HepG2 (cell line): Measurements from ENCODE around the gene PCDH12. TPM values are rescaled to one million over a fixed set of nuclear protein-coding genes. Genes with fewer than 3 reads are reported as not detected.
A peak's percentile ranks its signal among the peaks of the same experiment; 100 is the strongest.

Source experiments
- CERS6 ChIP-seq: sonication (generic); formaldehyde crosslinking; IDR thresholded peaks from 2 replicates; pipeline ENCODE4 v1.5.0; 2020; ENCODE audit warnings: missing genetic modification reagents
- EP300 ChIP-seq, 3 experiments: sonication (generic) in 1 of 3; formaldehyde crosslinking in 1 of 3; IDR thresholded peaks; 2 replicates each; pipeline versions ENCODE4 v1.5.1 to v1.6.1; 2011 to 2020; ENCODE audit warnings: low read depth in 2 of 3, low read length in 2 of 3, borderline replicate concordance in 1 of 3, improper control_type of control experiment in 1 of 3, mild to moderate bottlenecking in 1 of 3, missing genetic modification reagents in 1 of 3, moderate library complexity in 1 of 3
- GLI4 ChIP-seq: sonication (generic); formaldehyde crosslinking; IDR thresholded peaks from 2 replicates; pipeline ENCODE4 v1.5.1; 2020; ENCODE audit warnings: missing genetic modification reagents, mild to moderate bottlenecking, moderate library complexity, borderline replicate concordance
- GPBP1L1 ChIP-seq: sonication (generic); formaldehyde crosslinking; IDR thresholded peaks from 2 replicates; pipeline ENCODE4 v1.5.0; 2020; ENCODE audit warnings: mild to moderate bottlenecking, missing genetic modification reagents
- JDP2 ChIP-seq: sonication (generic); formaldehyde crosslinking; IDR thresholded peaks from 2 replicates; pipeline ENCODE4 v1.8.1; 2022; ENCODE audit warnings: missing genetic modification reagents, borderline replicate concordance
- KDM2A ChIP-seq: sonication (generic); formaldehyde crosslinking; IDR thresholded peaks from 2 replicates; pipeline ENCODE4 v1.4.0; 2020; ENCODE audit warnings: low read depth, missing genetic modification reagents, borderline replicate concordance
- KLF12 ChIP-seq: sonication (generic); formaldehyde crosslinking; IDR thresholded peaks from 2 replicates; pipeline ENCODE4 v1.4.0; 2020; ENCODE audit warnings: missing genetic modification reagents, borderline replicate concordance
- PHF8 ChIP-seq: sonication (generic); formaldehyde crosslinking; IDR thresholded peaks from 2 replicates; pipeline ENCODE4 v1.5.0; 2020; ENCODE audit warnings: missing genetic modification reagents
- SMAD9 ChIP-seq: sonication (generic); formaldehyde crosslinking; IDR thresholded peaks from 2 replicates; pipeline ENCODE4 v1.5.1; 2020; ENCODE audit warnings: mild to moderate bottlenecking, missing genetic modification reagents
- SMARCC2 ChIP-seq: fragments of 450-650 bp; IDR thresholded peaks from 2 replicates; pipeline ENCODE4 v1.6.1; 2017; ENCODE audit warnings: antibody characterized with exemption, mild to moderate bottlenecking
- SOX6 ChIP-seq, 2 experiments: fragments of 450-650 bp in 1 of 2; sonication (generic) in 1 of 2; formaldehyde crosslinking in 1 of 2; IDR thresholded peaks; 2 replicates each; pipeline versions ENCODE4 v1.4.0 to v1.6.1; 2017 to 2020; ENCODE audit warnings: antibody characterized with exemption in 1 of 2, mild to moderate bottlenecking in 1 of 2, missing genetic modification reagents in 1 of 2
- SPEN ChIP-seq: sonication (generic); formaldehyde crosslinking; IDR thresholded peaks from 2 replicates; pipeline ENCODE4 v1.5.1; 2020; ENCODE audit warnings: low read depth, mild to moderate bottlenecking, missing genetic modification reagents
- STAG1 ChIP-seq: sonication (generic); formaldehyde crosslinking; IDR thresholded peaks from 2 replicates; pipeline ENCODE4 v1.4.0; 2020; ENCODE audit warnings: missing genetic modification reagents
- TARDBP ChIP-seq: sonication (generic); formaldehyde crosslinking; IDR thresholded peaks from 2 replicates; pipeline ENCODE4 v1.8.0; 2022; ENCODE audit warnings: mild to moderate bottlenecking, missing genetic modification reagents
- YY1 ChIP-seq: IDR thresholded peaks from 2 replicates; pipeline ENCODE4 v1.6.1; 2011; ENCODE audit warnings: low read length, low read depth, moderate library complexity, mild to moderate bottlenecking; ENCODE audit not compliant: insufficient read depth, insufficient replicate concordance
- ZBTB38 ChIP-seq: sonication (generic); formaldehyde crosslinking; IDR thresholded peaks from 2 replicates; pipeline ENCODE4 v1.5.1; 2020; ENCODE audit warnings: mild to moderate bottlenecking, missing genetic modification reagents
- ZC3H4 ChIP-seq: sonication (generic); formaldehyde crosslinking; IDR thresholded peaks from 2 replicates; pipeline ENCODE4 v1.4.0; 2020; ENCODE audit warnings: missing genetic modification reagents, borderline replicate concordance
- ZIK1 ChIP-seq: sonication (generic); formaldehyde crosslinking; IDR thresholded peaks from 2 replicates; pipeline ENCODE4 v1.5.0; 2020; ENCODE audit warnings: mild to moderate bottlenecking, low read depth, missing genetic modification reagents, borderline replicate concordance
- ZNF225 ChIP-seq: sonication (generic); formaldehyde crosslinking; IDR thresholded peaks from 2 replicates; pipeline ENCODE4 v1.4.0; 2020; ENCODE audit warnings: mild to moderate bottlenecking, missing genetic modification reagents
- ZNF784 ChIP-seq: sonication (generic); formaldehyde crosslinking; IDR thresholded peaks from 2 replicates; pipeline ENCODE4 v1.5.1; 2020; ENCODE audit warnings: missing genetic modification reagents, mild to moderate bottlenecking, borderline replicate concordance
- ZNF790 ChIP-seq: sonication (generic); formaldehyde crosslinking; IDR thresholded peaks from 2 replicates; pipeline ENCODE4 v1.8.0; 2022; ENCODE audit warnings: missing genetic modification reagents, mild to moderate bottlenecking, borderline replicate concordance
- ZZZ3 ChIP-seq: sonication (generic); formaldehyde crosslinking; IDR thresholded peaks from 2 replicates; pipeline ENCODE4 v1.4.0; 2020; ENCODE audit warnings: missing genetic modification reagents, mild to moderate bottlenecking, borderline replicate concordance
- polyA plus RNA-seq, 8 experiments: library from polyadenylated mRNA; depleted of rRNA in 3 of 8; stranded (reverse) in 7 of 8; unstranded in 1 of 8; fragments of >200 nt; fragmentation: Illumina TruSeq in 4 of 8; extraction: Trizol in 4 of 8; gene quantifications; 2 replicates each; pipeline versions ENCODE4 v1.2.1 to v1.2.3, GENCODE V29; 2011 to 2016; ENCODE audit warnings: low read depth in 4 of 8, missing spikeins in 1 of 8, mixed read lengths in 1 of 8; ENCODE audit not compliant: insufficient read depth in 1 of 8
- total RNA-seq, 5 experiments: library from RNA; depleted of rRNA; stranded (reverse); fragments of >200 nt; fragmentation: Illumina TruSeq; extraction: Trizol; gene quantifications; 2 replicates each; pipeline ENCODE4 v1.2.3, GENCODE V29; 2016; ENCODE audit warnings: low read depth in 1 of 5
- TF ChIP-seq, protein P1 (sequence below): sonication (generic); formaldehyde crosslinking; IDR thresholded peaks from 2 replicates; pipeline ENCODE4 v1.5.1; 2020; ENCODE audit warnings: mild to moderate bottlenecking, missing genetic modification reagents, moderate library complexity
- TF ChIP-seq, protein P2 (sequence below): IDR thresholded peaks from 2 replicates; pipeline ENCODE4 v1.6.1; 2016; ENCODE audit warnings: control low read depth

PCDH12 gene
- total and polyA plus RNA-seq, 2 of the 13 experiments (the other 11 are each of a cell fraction or from before 2014, with no cell fraction given) = not detected

DNA sequence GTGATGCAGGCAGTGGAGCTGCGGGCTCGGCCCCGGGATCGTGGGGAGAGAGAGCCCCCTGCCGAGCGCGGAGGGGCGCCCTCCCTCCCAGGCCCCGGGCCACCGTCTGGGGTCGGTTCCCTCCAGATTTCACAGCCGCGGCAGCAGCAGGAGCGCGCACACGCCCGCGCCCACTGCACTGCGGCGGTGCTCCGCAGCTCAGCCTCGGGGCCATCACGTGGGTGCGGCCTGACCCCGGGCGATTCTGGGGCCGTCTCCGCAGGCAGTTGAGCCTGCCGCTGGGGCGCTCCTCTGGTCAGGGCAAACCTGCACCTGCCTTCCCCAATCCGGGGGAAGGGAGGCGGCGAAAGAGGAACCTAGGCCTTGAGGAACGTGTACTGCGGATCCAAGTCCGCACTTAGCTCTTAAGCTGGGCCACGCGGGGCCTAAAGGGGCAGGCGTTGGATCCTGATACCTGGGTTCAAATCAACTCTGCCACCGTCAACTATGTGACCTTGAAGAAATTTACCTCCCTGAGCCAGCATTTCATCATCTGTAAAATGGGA is 43.7 kb downstream of the PCDH12 start (continued):
- TF ChIP-seq CERS6 (CRISPR knock-in tag) (no peak), ZNF784 (no peak), GPBP1L1 (CRISPR knock-in tag) (no peak), ZC3H4 (CRISPR knock-in tag) (no peak), KLF12 (CRISPR knock-in tag) (no peak), ZIK1 (CRISPR knock-in tag) (0 out of 2 replicates have a peak, but pooled peaks have one; percentile 45), SMAD9 (CRISPR knock-in tag) (no peak), TARDBP (CRISPR knock-in tag) (no peak), PHF8 (CRISPR knock-in tag) (no peak), ZBTB38 (CRISPR knock-in tag) (0 out of 2 replicates have a peak, but pooled peaks have one; percentile 29), ZZZ3 (CRISPR knock-in tag) (no peak; the same call in 1 of the 2 replicates), SPEN (CRISPR knock-in tag) (no peak), STAG1 (peak; percentile 62), SMARCC2 (no peak), ZNF790 (CRISPR knock-in tag) (no peak), YY1 (no peak), EP300 (IDR thresholded peaks at IDR 0.05; ENCODE audit: low read depth in 2 of 2, low read length in 2 of 2) (no peak), EP300 (CRISPR knock-in tag; IDR thresholded peaks at IDR 0.05; ENCODE audit: borderline replicate concordance) (no peak), JDP2 (CRISPR knock-in tag) (no peak), SOX6 (IDR thresholded peaks at IDR 0.05) (no peak), SOX6 (CRISPR knock-in tag; IDR thresholded peaks at IDR 0.05) (no peak), ZNF225 (no peak), GLI4 (no peak), KDM2A (CRISPR knock-in tag) (peak; percentile 66)
- TF ChIP-seq, protein P1, sequence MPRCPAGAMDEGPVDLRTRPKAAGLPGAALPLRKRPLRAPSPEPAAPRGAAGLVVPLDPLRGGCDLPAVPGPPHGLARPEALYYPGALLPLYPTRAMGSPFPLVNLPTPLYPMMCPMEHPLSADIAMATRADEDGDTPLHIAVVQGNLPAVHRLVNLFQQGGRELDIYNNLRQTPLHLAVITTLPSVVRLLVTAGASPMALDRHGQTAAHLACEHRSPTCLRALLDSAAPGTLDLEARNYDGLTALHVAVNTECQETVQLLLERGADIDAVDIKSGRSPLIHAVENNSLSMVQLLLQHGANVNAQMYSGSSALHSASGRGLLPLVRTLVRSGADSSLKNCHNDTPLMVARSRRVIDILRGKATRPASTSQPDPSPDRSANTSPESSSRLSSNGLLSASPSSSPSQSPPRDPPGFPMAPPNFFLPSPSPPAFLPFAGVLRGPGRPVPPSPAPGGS (CRISPR knock-in tag) = 0 out of 2 replicates have a peak, but pooled peaks have one; percentile 27
- TF ChIP-seq, protein P2, sequence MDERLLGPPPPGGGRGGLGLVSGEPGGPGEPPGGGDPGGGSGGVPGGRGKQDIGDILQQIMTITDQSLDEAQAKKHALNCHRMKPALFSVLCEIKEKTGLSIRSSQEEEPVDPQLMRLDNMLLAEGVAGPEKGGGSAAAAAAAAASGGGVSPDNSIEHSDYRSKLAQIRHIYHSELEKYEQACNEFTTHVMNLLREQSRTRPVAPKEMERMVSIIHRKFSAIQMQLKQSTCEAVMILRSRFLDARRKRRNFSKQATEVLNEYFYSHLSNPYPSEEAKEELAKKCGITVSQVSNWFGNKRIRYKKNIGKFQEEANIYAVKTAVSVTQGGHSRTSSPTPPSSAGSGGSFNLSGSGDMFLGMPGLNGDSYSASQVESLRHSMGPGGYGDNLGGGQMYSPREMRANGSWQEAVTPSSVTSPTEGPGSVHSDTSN (CRISPR knock-in tag) = no peak
